HG02571 (cell line): Measurements from ENCODE around the gene LYRM1.

Source experiments
- ATAC-seq: cut with Tn5 transposase; IDR thresholded peaks from one replicate; pipeline ENCODE4 v1.9.1; 2021; ENCODE audit warnings: mild to moderate bottlenecking, moderate library complexity; ENCODE audit not compliant: unreplicated experiment

The LYRM1 gene

GRCh38 chr16:20871941-20872815, 28.4 kb upstream of the LYRM1 start:
- ATAC-seq = no peak

GRCh38 chr16:20873331-20873730, 27.2 kb upstream of the LYRM1 start:
- ATAC-seq = no peak

GRCh38 chr16:20874088-20874581, 26.4 kb upstream of the LYRM1 start:
- no peak for ATAC-seq

GRCh38 chr16:20875355-20875650, 25.3 kb upstream of the LYRM1 start:
- no peak for ATAC-seq

DNA sequence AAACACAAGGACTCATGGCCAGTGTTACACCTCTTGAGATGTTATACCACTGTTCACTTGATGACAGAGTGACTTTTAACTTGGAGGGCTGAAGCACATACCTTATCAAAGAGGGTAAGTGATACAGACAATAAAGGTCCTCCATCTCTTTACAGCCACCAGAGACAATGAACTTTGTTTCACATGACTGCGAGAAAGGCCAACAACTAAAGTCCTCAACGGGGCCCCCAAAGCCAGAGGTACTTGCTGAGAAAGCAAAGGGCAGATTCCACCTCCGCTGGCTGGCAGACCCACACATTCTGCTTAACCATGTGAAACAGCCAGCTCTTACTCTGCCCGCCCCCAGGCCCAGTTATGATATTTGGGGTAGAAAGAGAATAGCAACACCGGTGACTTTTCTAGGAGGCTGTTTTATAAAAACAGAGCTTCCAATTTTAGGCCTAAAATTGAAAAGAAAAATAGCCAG, 21.9 kb upstream of the LYRM1 start:
- ATAC-seq = no peak

DNA sequence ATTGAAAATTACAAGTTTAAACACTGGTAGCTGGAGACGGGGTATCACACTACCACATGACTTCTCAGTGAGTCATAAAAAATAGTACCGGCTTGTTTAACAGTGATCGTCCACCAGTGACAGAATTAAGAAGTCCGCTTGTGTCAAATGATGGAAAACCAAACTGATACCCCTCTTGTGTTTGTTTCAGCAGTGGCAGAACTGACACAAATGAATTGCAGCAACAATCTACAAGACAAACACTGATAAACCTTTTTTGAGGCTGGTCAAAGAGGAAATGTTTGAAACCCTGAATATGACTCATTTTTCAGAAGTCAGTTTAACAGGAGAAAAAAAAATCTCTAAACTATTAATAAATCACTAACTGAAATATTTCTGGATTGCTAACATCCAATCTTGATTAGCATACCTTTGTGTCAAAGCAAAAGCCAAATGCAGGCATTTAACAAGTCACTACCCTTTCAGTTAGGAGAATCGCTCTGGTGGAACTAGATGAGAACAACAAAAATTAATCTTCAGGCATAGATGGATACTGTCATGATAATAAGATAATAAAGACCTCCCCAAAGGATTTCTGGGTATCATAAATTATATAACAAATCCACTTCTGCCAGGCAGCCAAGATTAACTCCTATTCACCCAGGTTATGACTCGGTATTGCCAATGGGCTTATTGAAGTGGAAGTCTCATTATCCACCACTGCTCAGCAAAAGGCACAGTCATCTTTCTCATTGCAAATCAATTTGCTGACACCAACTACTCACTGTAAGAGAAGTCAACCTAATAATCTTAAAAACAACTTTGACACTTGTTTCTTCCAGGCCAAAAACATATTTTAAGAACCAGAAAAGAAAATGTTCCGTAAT, 21.2 kb upstream of the LYRM1 start:
- ATAC-seq = no peak

GRCh38 chr16:20880867-20881502, 19.6 kb upstream of the LYRM1 start:
- ATAC-seq = no peak

DNA sequence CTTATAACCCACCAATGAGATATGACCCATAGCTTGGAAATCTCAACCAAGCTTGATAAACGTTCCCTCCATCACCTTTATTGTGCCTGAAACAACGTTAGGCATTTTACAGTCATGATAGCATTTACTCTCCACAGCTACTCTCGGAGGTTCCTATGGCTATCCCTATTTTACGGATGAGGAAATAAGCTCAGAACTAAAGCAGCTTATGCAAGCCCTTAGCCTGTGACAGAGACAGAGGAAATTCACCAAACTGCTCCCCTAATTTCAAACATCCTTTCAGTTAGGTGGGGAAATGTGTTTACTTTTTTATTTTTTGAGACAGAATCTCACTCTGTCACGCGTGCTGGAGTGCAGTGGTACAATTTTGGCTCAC, 19.1 kb upstream of the LYRM1 start:
- no peak for ATAC-seq

GRCh38 chr16:20883554-20884239, 16.9 kb upstream of the LYRM1 start:
- no peak for ATAC-seq

DNA sequence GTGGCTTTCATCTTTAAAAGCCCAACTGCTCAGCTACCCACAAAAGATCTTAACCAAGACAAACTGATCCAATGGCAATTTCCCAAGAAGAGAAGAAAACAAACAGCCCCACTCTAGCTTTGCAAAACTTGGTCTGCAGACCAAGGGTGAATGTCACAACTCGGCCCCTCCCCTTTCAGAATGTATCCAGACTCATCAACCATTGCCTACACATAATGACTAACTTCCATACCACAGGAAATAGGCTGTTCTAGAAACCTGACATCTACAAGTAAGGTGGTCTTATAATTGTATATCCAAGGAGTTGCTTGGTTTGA, 16.4 kb upstream of the LYRM1 start:
- ATAC-seq = no peak

GRCh38 chr16:20886320-20886719, 14.3 kb upstream of the LYRM1 start:
- no peak for ATAC-seq

DNA sequence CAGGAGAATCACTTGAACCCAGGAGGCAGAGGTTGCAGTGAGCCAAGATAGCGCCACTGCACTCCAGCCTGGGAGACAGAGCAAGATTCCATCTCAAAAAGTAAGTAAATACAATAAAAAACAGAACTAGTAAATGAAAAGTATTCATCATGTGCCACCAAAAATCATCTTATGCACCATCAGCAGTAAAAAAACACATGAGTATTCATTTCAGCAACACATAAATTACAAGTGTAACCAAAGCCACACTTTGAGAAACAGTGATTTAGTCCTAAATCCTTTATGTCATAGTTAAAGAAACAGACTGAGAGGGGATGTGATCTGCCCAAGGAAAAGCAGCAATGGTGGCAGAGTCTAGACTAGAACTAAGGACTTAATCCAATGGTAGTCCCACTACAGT, 13.4 kb upstream of the LYRM1 start:
- no peak for ATAC-seq

- no peak for ATAC-seq
These were observed 10.8 kb upstream of the LYRM1 start for GRCh38 chr16:20889625-20890275.

DNA sequence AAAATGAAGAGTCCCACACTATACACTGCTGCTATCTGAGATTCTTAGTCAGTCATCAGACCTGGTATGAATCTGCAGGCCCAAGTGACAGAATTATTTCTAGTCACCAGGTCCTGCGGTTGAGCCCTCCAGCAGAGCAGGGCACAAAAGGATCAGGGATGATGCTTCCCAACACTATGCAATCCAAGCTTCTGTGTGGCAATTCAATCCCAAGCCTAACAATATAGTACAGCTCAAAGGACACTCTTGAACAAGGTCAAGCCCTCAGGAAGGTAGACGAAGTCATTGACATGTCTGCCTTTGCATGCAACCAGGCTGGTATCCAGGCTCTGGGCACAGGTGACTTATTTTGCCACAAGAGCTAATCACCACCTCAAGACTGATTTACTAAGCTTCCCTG, 6.2 kb upstream of the LYRM1 start:
- ATAC-seq = no peak

GRCh38 chr16:20897253-20897897, 3.2 kb upstream of the LYRM1 start:
- no peak for ATAC-seq

DNA sequence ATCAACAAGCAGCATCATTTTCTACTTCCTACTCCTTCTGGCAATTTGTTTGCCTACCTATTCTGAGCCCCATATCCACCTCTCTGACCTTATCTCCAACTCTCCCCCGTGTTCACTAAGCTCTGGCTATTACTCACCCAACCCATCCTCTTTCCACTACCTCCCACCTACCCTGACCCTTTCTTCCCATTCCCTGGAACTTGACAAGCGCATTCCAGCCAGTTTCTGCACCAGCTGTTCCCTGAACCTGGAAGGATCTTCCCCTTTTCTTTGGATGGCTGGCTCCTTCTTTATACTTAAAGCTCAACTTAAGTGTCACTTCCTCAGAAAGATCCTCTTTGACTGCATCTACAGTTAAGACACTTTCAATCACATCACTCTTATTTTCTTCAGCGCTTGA, 2.6 kb upstream of the LYRM1 start:
- ATAC-seq = no peak

DNA sequence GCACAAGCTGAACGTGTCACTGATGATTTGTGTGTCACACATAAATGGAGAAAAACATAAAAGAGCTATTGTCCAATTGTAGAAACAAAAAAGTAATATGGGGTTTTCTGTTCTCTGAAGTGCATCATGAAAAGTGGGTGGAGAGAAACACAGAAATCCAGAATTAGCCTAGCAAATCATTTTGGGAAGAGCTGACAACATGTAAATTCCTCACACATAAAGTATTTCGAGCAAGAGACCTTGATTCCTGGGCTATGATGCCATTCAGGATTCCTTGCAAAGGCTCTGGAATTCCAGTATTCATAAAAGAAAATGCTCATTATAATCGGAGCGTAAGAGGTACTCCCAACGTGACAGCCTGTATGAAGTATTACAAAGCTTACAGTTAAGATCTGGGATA, 1.5 kb upstream of the LYRM1 start:
- no peak for ATAC-seq

GRCh38 chr16:20899477-20900298, 883 bp upstream of the LYRM1 start:
- no peak for ATAC-seq

GRCh38 chr16:20901068-20901435, 481 bp downstream of the LYRM1 start:
- peak; percentile 1 for ATAC-seq
